Skeletal muscle tissue (tissue), 4 donors: Measurements from ENCODE around the gene TMEM187. TPM values are rescaled to one million over a fixed set of nuclear protein-coding genes. Genes with fewer than 3 reads are reported as not detected.

Source experiments
- H3K27ac ChIP-seq: one replicate; pipeline ENCODE4 v1.7.0; 2013; ENCODE audit warnings: mild to moderate bottlenecking, low read depth, low read length, inconsistent platforms
- H3K27me3 ChIP-seq, 3 donors: one replicate each; pipeline ENCODE4 v1.7.0; 2013; ENCODE audit warnings: low read length in 3 of 3; ENCODE audit not compliant: control insufficient read depth in 3 of 3, insufficient read depth in 3 of 3
- H3K36me3 ChIP-seq, 3 donors: one replicate each; pipeline ENCODE4 v1.7.0; 2013; ENCODE audit warnings: low read length in 3 of 3; ENCODE audit not compliant: control insufficient read depth in 3 of 3, insufficient read depth in 3 of 3
- H3K4me1 ChIP-seq, 3 donors: one replicate each; pipeline ENCODE4 v1.7.0; 2013; ENCODE audit warnings: low read length in 3 of 3, mild to moderate bottlenecking in 3 of 3; ENCODE audit not compliant: control insufficient read depth in 3 of 3, insufficient read depth in 3 of 3
- H3K4me3 ChIP-seq, 3 donors: one replicate each; pipeline ENCODE4 v1.7.0; 2013; ENCODE audit warnings: low read length in 3 of 3
- H3K9ac ChIP-seq, 3 donors: one replicate each; pipeline ENCODE4 v1.7.0; 2013; ENCODE audit warnings: low read length in 3 of 3, mild to moderate bottlenecking in 3 of 3, moderate library complexity in 2 of 3, low read depth in 1 of 3
- H3K9me3 ChIP-seq, 3 donors: one replicate each; pipeline ENCODE4 v1.7.0; 2013; ENCODE audit warnings: low read length in 3 of 3; ENCODE audit not compliant: control insufficient read depth in 3 of 3
- total RNA-seq: library from RNA; depleted of rRNA; stranded (reverse); fragments of >200 nt; gene quantifications from one replicate; pipeline ENCODE4 v1.2.3, GENCODE V29; 2014
- donor health status: Osteomylitis.

TMEM187 gene
- total RNA-seq, 1 donor from 2014 or later: 2.1 TPM

GRCh38 chrX:153945956-153946943 lies 26.3 kb upstream of the TMEM187 start:
- no peak overlapping the region for H3K4me3 ChIP-seq
- H3K9ac ChIP-seq: no peak overlapping the region
- H3K27ac ChIP-seq: no peak overlapping the region
- H3K27me3 ChIP-seq: no peaks in the 10 kb centered on the region
- H3K4me1 ChIP-seq: peaks cover 0 to 12% (median 8%) of the 10 kb centered on the region in 3 donors
- H3K9me3 ChIP-seq: no peaks in the 10 kb centered on the region
- peaks cover 12 to 23% (median 19%) of the 10 kb centered on the region in 3 donors for H3K36me3 ChIP-seq

DNA sequence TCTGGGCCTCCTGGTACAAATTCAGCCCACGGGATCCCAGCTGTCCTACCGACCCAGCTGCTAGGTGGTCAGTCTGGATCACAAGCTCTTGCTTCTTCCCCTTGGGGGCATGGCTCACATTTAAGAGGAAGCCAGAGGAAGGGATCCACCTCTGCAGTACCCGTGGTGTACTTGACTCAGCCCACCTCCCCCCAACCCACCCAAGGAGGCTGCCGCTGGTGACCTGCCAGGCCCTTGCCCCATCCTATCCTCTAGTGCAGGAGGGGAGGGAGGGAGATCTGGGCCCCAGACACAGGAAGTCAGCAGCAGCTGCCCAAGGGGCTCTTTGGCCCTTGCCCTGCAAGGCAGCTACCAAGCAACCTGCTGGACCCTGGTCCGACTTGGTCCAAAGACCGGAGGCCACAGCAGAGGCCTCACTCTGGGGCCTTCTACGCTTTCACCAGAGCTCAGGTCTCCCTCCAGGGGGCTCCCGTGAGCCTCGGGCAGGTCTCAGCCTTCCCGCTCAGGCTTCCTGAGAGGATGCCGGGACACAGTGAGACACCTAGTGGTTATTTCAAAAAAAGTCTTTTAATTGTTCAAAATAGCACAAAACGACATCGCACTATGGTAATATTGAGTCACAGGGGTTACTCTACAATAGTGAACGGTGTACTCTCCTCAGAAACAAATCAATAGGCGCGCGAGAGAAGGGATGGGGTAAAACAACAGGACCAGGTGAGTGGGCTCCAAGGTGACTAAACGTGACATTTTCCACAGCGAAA lies 25.4 kb upstream of the TMEM187 start:
- H3K9ac ChIP-seq: peak overlapping the region in 1 of 3 donors; percentile 25

DNA sequence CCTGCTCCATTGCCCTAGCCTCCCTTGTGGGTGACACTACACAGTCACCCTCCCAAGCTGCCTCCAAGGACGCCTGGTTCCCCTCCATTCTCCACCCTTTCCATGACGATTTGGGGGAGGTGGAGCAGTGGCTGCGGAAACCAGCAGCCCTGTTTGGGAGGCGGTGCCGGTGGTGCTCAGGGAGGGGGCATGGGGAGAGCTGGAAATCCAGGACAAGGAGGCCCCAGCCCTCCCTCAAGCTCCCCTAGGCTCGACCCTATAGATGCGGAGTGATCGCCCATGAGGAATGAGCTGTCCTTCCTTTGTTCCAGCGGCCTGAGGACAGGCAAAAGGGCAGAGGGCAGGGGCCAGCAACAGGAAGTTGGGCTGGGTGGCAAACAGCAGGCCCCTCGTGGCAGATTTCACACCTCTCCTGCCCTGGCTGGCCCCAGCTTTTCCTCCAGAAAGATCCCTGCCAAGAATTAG lies 24.5 kb upstream of the TMEM187 start:
- H3K4me1 ChIP-seq: peaks cover 0 to 13% (median 8%) of the 10 kb centered on the region in 3 donors
- no peak overlapping the region for H3K4me3 ChIP-seq
- H3K27ac ChIP-seq: peak overlapping the region; percentile 19
- no peaks in the 10 kb centered on the region for H3K27me3 ChIP-seq
- H3K36me3 ChIP-seq: peaks cover 27 to 37% (median 33%) of the 10 kb centered on the region in 3 donors
- no peaks in the 10 kb centered on the region for H3K9me3 ChIP-seq
- no peak overlapping the region for H3K9ac ChIP-seq

More for the DNA sequence above, 25.4 kb upstream of the TMEM187 start:
- peaks cover 18 to 32% (median 29%) of the 10 kb centered on the region in 3 donors for H3K36me3 ChIP-seq
- H3K4me1 ChIP-seq: peaks cover 0 to 12% (median 8%) of the 10 kb centered on the region in 3 donors
- H3K9me3 ChIP-seq: no peaks in the 10 kb centered on the region
- H3K27ac ChIP-seq: peak overlapping the region; percentile 19
- no peak overlapping the region for H3K4me3 ChIP-seq
- H3K27me3 ChIP-seq: no peaks in the 10 kb centered on the region

GRCh38 chrX:153948847-153949805 lies 23.4 kb upstream of the TMEM187 start:
- peaks cover 0 to 12% (median 10%) of the 10 kb centered on the region in 3 donors for H3K4me1 ChIP-seq
- H3K9me3 ChIP-seq: no peaks in the 10 kb centered on the region
- H3K9ac ChIP-seq: no peak overlapping the region
- no peaks in the 10 kb centered on the region for H3K27me3 ChIP-seq
- H3K27ac ChIP-seq: peak overlapping the region; percentile 12
- peaks cover 31 to 44% (median 34%) of the 10 kb centered on the region in 3 donors for H3K36me3 ChIP-seq
- H3K4me3 ChIP-seq: no peak overlapping the region

DNA sequence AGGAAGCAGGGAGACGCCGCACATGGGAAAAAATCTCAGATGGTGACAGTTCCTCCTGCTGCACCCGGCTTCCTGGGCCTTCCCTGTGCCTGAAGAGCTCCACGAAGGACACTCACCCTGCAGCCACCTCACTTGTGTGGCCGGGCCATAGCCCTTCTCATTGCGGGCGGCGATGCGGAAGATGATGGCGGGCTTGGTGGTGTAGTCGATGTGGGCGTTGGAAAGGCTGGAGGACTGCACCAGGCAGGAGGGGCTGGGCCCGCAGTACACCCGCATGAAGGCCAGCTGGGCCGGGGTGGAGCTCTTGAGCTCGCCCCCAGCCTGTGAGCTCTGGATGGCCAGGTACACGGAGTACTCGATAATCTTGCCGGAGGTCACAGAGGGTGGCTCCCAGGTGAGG lies 22.4 kb upstream of the TMEM187 start:
- H3K9me3 ChIP-seq: no peaks in the 10 kb centered on the region
- no peak overlapping the region for H3K9ac ChIP-seq
- peaks cover 0 to 10% (median 10%) of the 10 kb centered on the region in 3 donors for H3K4me1 ChIP-seq
- H3K4me3 ChIP-seq: no peak overlapping the region
- peaks cover 39 to 54% (median 39%) of the 10 kb centered on the region in 3 donors for H3K36me3 ChIP-seq
- H3K27me3 ChIP-seq: no peaks in the 10 kb centered on the region
- H3K27ac ChIP-seq: no peak overlapping the region

DNA sequence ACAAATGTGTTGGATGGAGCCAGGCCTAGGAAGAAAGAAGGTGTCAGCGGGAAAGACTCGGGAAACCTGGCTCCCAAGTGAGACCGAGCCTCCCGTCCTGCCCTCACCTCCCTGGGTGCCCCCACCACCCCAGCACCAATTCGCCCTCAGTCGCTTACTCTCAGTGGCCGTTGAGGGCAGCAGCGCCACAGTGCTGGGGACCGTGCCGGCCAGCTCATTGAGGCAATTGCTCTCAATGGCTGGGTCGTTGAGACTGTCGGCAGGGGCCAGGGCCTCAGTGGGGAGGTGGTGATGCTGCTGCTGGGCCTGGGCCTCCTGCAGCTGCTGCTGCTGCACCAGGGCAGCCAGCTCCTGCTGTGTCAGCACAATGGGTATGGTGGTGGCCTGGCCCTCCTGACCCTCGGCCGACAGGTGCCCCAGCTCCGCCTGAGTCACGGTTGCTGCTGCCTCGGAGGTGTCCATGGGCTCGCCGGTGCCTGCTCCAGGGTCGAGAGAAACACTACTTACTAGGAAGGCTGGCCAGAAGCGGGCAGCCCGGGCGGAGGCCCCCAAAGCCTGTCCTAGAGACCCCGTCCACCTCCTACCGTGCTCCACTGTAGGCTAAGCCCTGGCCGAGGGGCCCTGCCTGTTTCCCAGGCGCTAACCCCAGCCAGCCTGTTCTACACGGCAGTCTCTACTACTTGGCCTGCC lies 20.7 kb upstream of the TMEM187 start:
- Histone ChIP-seq H3K27me3 (no peaks in the 10 kb centered on the region), H3K9ac (no peak overlapping the region), H3K27ac (no peak overlapping the region), H3K4me3 (no peak overlapping the region), H3K36me3 (peaks cover 53 to 71% (median 54%) of the 10 kb centered on the region in 3 donors), H3K9me3 (no peaks in the 10 kb centered on the region), H3K4me1 (peaks cover 0 to 10% (median 10%) of the 10 kb centered on the region in 3 donors)

GRCh38 chrX:153952373-153953026 lies 20.1 kb upstream of the TMEM187 start:
- peaks cover 58 to 77% (median 59%) of the 10 kb centered on the region in 3 donors for H3K36me3 ChIP-seq
- no peaks in the 10 kb centered on the region for H3K9me3 ChIP-seq
- no peak overlapping the region for H3K4me3 ChIP-seq
- H3K4me1 ChIP-seq: peaks cover 0 to 9% (median 8%) of the 10 kb centered on the region in 3 donors
- no peaks in the 10 kb centered on the region for H3K27me3 ChIP-seq
- peak overlapping the region; percentile 15 for H3K27ac ChIP-seq
- no peak overlapping the region for H3K9ac ChIP-seq

- Histone ChIP-seq H3K4me1 (peaks cover 0 to 5% (median 3%) of the 10 kb centered on the region in 3 donors), H3K4me3 (no peak overlapping the region), H3K27ac (peak overlapping the region; percentile 40), H3K27me3 (no peaks in the 10 kb centered on the region), H3K36me3 (peaks cover 64 to 81% (median 65%) of the 10 kb centered on the region in 3 donors), H3K9ac (peak overlapping the region in 1 of 3 donors; percentile 33), H3K9me3 (no peaks in the 10 kb centered on the region)
These were observed 19.2 kb upstream of the TMEM187 start for GRCh38 chrX:153953342-153953830.
